ENCODE data around the gene TTC28.

The TTC28 gene

DNA sequence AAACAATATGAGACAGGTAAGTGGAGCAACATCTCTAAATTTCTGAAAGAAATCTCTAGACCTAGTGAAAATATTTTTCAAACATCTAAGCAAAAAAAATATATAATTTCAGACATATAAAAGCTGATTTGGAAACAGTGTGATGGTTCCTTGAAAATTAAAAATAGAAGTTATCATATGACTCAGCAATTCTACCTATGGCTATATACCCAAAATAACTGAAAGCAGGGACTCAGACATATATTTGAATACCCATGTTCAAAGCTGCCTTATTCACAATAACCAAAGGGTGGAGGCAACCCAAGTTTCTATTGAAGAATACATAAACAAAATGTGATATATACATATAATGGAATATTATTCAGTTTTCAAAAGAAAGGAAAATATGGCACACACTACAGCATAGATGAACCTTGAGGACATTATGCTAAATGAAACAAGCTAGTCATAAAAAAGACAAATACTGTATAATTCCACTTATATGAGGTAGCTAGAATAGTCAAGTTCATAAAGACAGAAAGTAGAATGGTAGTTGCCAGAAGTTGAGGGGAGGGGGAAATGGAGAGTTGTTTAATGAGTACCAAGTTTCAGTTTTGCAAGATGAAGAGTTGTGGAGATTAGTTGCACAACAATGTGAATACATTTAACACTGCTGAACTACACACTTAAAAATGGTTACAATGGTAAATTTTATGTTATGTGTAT is 300.4 kb downstream of the TTC28 start:
- TF ChIP-seq EZH2phosphoT487 (IDR thresholded peaks at IDR 0.05; ENCODE audit: borderline replicate concordance), result no peak
- TF ChIP-seq, protein P1, sequence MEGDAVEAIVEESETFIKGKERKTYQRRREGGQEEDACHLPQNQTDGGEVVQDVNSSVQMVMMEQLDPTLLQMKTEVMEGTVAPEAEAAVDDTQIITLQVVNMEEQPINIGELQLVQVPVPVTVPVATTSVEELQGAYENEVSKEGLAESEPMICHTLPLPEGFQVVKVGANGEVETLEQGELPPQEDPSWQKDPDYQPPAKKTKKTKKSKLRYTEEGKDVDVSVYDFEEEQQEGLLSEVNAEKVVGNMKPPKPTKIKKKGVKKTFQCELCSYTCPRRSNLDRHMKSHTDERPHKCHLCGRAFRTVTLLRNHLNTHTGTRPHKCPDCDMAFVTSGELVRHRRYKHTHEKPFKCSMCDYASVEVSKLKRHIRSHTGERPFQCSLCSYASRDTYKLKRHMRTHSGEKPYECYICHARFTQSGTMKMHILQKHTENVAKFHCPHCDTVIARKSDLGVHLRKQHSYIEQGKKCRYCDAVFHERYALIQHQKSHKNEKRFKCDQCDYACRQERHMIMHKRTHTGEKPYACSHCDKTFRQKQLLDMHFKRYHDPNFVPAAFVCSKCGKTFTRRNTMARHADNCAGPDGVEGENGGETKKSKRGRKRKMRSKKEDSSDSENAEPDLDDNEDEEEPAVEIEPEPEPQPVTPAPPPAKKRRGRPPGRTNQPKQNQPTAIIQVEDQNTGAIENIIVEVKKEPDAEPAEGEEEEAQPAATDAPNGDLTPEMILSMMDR (conservative IDR thresholded peaks at IDR 0.05; ENCODE audit: low read length), result no peak
- H3F3A ChIP-seq (ENCODE audit: low read depth), result no peaks in the 10 kb centered on the region

DNA sequence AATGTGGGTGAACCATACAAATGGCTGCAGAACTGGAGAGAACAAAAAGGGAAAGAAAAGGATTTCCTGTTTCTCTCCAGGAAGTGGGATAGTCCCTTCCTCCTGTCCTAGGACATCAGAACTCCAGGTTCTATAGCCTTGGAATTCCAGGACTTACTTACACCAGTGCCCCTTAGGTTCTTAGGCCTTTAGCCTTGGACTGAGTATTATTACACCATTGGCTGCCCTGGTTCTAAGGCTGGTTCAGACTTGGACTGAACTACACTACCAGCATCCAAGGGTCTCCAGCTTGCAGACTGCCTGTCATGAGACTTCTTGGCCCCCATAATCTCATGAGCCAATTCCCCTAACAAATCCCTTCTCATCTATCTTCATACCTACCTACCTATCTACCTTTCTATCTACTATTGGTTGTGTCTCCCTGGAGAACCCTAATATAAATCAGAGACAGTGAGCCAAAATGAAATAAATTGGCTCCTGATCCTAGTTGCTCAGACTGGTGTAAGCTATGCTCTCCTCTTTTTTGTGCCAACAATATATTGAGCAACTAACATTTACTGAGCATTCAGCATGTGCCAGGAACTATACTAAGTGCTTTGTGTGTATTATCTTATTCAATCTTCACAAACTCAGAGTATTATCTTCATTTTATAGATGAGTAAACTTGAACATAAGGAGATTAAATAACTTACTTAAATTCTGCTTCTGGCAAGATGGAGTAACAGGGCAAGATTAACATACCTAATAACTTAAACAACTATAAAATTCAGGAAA is 303.7 kb downstream of the TTC28 start:
- Histone ChIP-seq H3K9me3 (ENCODE audit: insufficient read depth, low read depth, low read length) (no peaks in the 10 kb centered on the region), H3K9me2 (replicated peaks; ENCODE audit: low read depth, low read length) (no peaks in the 10 kb centered on the region), H3K79me2 (ENCODE audit: insufficient read depth, low read length) (peaks cover 96% of the 10 kb centered on the region), H3K27me3 (ENCODE audit: insufficient read depth, low read length, poor library complexity, severe bottlenecking) (no peaks in the 10 kb centered on the region), H3K36me3 (ENCODE audit: insufficient read depth, low read length) (no peaks in the 10 kb centered on the region), H3F3A (ENCODE audit: low read depth) (no peaks in the 10 kb centered on the region), H3K4me3 (ENCODE audit: low read length, poor library complexity, severe bottlenecking) (no peak overlapping the region), H2AFZ (ENCODE audit: low read length) (no peak overlapping the region), H4K20me1 (ENCODE audit: insufficient read depth, low read length, poor library complexity, severe bottlenecking) (peaks cover 65% of the 10 kb centered on the region), H3K9ac (ENCODE audit: low read depth, low read length, poor library complexity, severe bottlenecking) (no peak overlapping the region), H3K4me2 (ENCODE audit: low read depth, low read length, poor library complexity, severe bottlenecking) (no peak overlapping the region), H3K4me1 (ENCODE audit: insufficient read depth, low read length, poor library complexity, severe bottlenecking) (peaks cover 40% of the 10 kb centered on the region)
- no peak for TF ChIP-seq EZH2phosphoT487 (IDR thresholded peaks at IDR 0.05; ENCODE audit: borderline replicate concordance)

More for the DNA sequence above, 300.4 kb downstream of the TTC28 start:
- Histone ChIP-seq H3K4me2 (ENCODE audit: low read depth, low read length, poor library complexity, severe bottlenecking) (peak overlapping the region; percentile 56), H3K36me3 (ENCODE audit: insufficient read depth, low read length) (no peaks in the 10 kb centered on the region), H3K27me3 (ENCODE audit: insufficient read depth, low read length, poor library complexity, severe bottlenecking) (no peaks in the 10 kb centered on the region), H3K79me2 (ENCODE audit: insufficient read depth, low read length) (peaks cover 94% of the 10 kb centered on the region), H3K9ac (ENCODE audit: low read depth, low read length, poor library complexity, severe bottlenecking) (no peak overlapping the region), H3K4me3 (ENCODE audit: low read length, poor library complexity, severe bottlenecking) (peak overlapping the region; percentile 37), H2AFZ (ENCODE audit: low read length) (no peak overlapping the region), H4K20me1 (ENCODE audit: insufficient read depth, low read length, poor library complexity, severe bottlenecking) (peaks cover 52% of the 10 kb centered on the region), H3K9me2 (replicated peaks; ENCODE audit: low read depth, low read length) (no peaks in the 10 kb centered on the region), H3K9me3 (ENCODE audit: insufficient read depth, low read depth, low read length) (no peaks in the 10 kb centered on the region), H3K4me1 (ENCODE audit: insufficient read depth, low read length, poor library complexity, severe bottlenecking) (peaks cover 25% of the 10 kb centered on the region)

DNA sequence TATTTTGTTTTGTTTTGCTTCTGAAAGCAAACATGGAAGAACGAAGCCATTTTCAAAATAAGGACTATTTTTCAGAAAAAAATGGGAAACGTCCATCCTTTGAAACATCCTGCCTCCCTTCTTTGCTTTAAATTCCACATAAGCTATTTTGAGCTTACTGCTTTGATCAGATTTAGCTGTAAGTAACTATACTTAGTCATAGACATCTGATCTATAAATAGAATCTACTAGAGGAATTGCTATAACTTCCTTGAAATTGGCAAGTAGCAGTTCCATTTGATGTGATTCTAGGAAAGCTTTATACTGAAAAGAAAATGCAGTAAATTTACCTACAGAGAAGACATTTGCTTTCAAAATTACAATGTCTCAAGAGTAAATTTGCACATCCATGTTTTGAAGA is 305.8 kb downstream of the TTC28 start:
- Histone ChIP-seq H3K4me1 (ENCODE audit: insufficient read depth, low read length, poor library complexity, severe bottlenecking) (peaks cover 40% of the 10 kb centered on the region), H3K27me3 (ENCODE audit: insufficient read depth, low read length, poor library complexity, severe bottlenecking) (no peaks in the 10 kb centered on the region), H3K36me3 (ENCODE audit: insufficient read depth, low read length) (no peaks in the 10 kb centered on the region), H3K79me2 (ENCODE audit: insufficient read depth, low read length) (peaks cover 93% of the 10 kb centered on the region), H3K9ac (ENCODE audit: low read depth, low read length, poor library complexity, severe bottlenecking) (no peak overlapping the region), H3K9me3 (ENCODE audit: insufficient read depth, low read depth, low read length) (no peaks in the 10 kb centered on the region), H2AFZ (ENCODE audit: low read length) (no peak overlapping the region), H3K4me2 (ENCODE audit: low read depth, low read length, poor library complexity, severe bottlenecking) (no peak overlapping the region), H4K20me1 (ENCODE audit: insufficient read depth, low read length, poor library complexity, severe bottlenecking) (peaks cover 66% of the 10 kb centered on the region), H3K9me2 (replicated peaks; ENCODE audit: low read depth, low read length) (no peaks in the 10 kb centered on the region), H3K4me3 (ENCODE audit: low read length, poor library complexity, severe bottlenecking) (no peak overlapping the region), H3F3A (ENCODE audit: low read depth) (0 out of 2 replicates have a peak, but pooled peaks cover 3% of the 10 kb centered on the region)
- TF ChIP-seq EZH2phosphoT487 (IDR thresholded peaks at IDR 0.05; ENCODE audit: borderline replicate concordance), result no peak
- TF ChIP-seq, protein P1 (conservative IDR thresholded peaks at IDR 0.05; ENCODE audit: low read length), result no peak

Data from Loucy (cell line).